ENCODE data around the gene NYAP1.
A peak's percentile ranks its signal among the peaks of the same experiment; 100 is the strongest.

Gene NYAP1

GRCh38 chr7:100472854-100473499 lies 10.8 kb upstream of the NYAP1 start:
- Mint-ChIP-seq H3K9me3 (no peaks in the 10 kb centered on the region), H3K4me1 (peaks cover 32% of the 10 kb centered on the region), H3K36me3 (ENCODE audit: low read depth) (peaks cover 18% of the 10 kb centered on the region), H3K27me3 (ENCODE audit: low read depth) (no peaks in the 10 kb centered on the region), H3K27ac (peak overlapping the region; percentile 20 to 72 (median 56)), H3K4me3 (peak overlapping the region; percentile 15 to 59 (median 19))
- no peak for TF ChIP-seq CTCF (IDR thresholded peaks at IDR 0.05; ENCODE audit: unreplicated experiment in 3 of 3)

- H3K4me1 Mint-ChIP-seq, result peaks cover 37% of the 10 kb centered on the region
- H3K9me3 Mint-ChIP-seq, result no peaks in the 10 kb centered on the region
- no peak for TF ChIP-seq CTCF (IDR thresholded peaks at IDR 0.05; ENCODE audit: unreplicated experiment in 3 of 3)
- no peaks in the 10 kb centered on the region for H3K27me3 Mint-ChIP-seq (ENCODE audit: low read depth)
- peak overlapping the region; percentile 15 to 80 (median 16) for H3K27ac Mint-ChIP-seq
- peaks cover 18% of the 10 kb centered on the region for H3K36me3 Mint-ChIP-seq (ENCODE audit: low read depth)
- H3K4me3 Mint-ChIP-seq, result peak overlapping the region; percentile 88 to 100 (median 91)
Measured at GRCh38 chr7:100475549-100475948, 8.2 kb upstream of the NYAP1 start.

GRCh38 chr7:100476101-100476780 lies 7.5 kb upstream of the NYAP1 start:
- peak overlapping the region; percentile 88 to 100 (median 91) for H3K4me3 Mint-ChIP-seq
- H3K4me1 Mint-ChIP-seq, result peaks cover 35% of the 10 kb centered on the region
- no peaks in the 10 kb centered on the region for H3K27me3 Mint-ChIP-seq (ENCODE audit: low read depth)
- peak overlapping the region; percentile 16 to 86 (median 80) for H3K27ac Mint-ChIP-seq
- H3K36me3 Mint-ChIP-seq (ENCODE audit: low read depth), result peaks cover 14% of the 10 kb centered on the region
- no peak for TF ChIP-seq CTCF (IDR thresholded peaks at IDR 0.05; ENCODE audit: unreplicated experiment in 3 of 3)
- no peaks in the 10 kb centered on the region for H3K9me3 Mint-ChIP-seq

- TF ChIP-seq CTCF (IDR thresholded peaks at IDR 0.05; ENCODE audit: unreplicated experiment in 3 of 3), result no peak
- Mint-ChIP-seq H3K9me3 (no peaks in the 10 kb centered on the region), H3K4me3 (peak overlapping the region; percentile 88 to 100 (median 91)), H3K27ac (peak overlapping the region; percentile 66 to 88 (median 86)), H3K36me3 (ENCODE audit: low read depth) (peaks cover 10% of the 10 kb centered on the region), H3K4me1 (peaks cover 40% of the 10 kb centered on the region), H3K27me3 (ENCODE audit: low read depth) (peaks cover 3% of the 10 kb centered on the region)
Measured at GRCh38 chr7:100476903-100477870, 6.5 kb upstream of the NYAP1 start.

GRCh38 chr7:100477871-100478267 lies 5.9 kb upstream of the NYAP1 start:
- peaks cover 10% of the 10 kb centered on the region for H3K36me3 Mint-ChIP-seq (ENCODE audit: low read depth)
- H3K27me3 Mint-ChIP-seq (ENCODE audit: low read depth), result peaks cover 3% of the 10 kb centered on the region
- H3K9me3 Mint-ChIP-seq, result no peaks in the 10 kb centered on the region
- peak overlapping the region; percentile 100 for H3K4me3 Mint-ChIP-seq
- H3K27ac Mint-ChIP-seq, result peak overlapping the region; percentile 79 to 98 (median 95)
- no peak for TF ChIP-seq CTCF (IDR thresholded peaks at IDR 0.05; ENCODE audit: unreplicated experiment in 3 of 3)
- peaks cover 44% of the 10 kb centered on the region for H3K4me1 Mint-ChIP-seq
